Activated CD8-positive, alpha-beta T cell treated with anti-CD3 and anti-CD28 coated beads for 36 hours (primary cell): ENCODE results near the gene CTCFL. TPM values are rescaled to one million over a fixed set of nuclear protein-coding genes. Genes with fewer than 3 reads are reported as not detected.

Source experiments
- ATAC-seq: fragments of 200-7000 bp; cut with Tn5 transposase; one replicate; pipeline ENCODE4 v1.10.0; 2021; ENCODE audit warnings: mild to moderate bottlenecking, moderate library complexity
- CTCF ChIA-PET: fragments of 350-600 bp; sonication (Branson Sonifier 250); formaldehyde crosslinking; loops from one replicate; lab custom pipeline; 2021; ENCODE audit warnings: antibody characterized with exemption; lab: Charles Lee
- POLR2A ChIA-PET: fragments of 350-600 bp; sonication (Branson Sonifier 250); formaldehyde crosslinking; loops from one replicate; lab custom pipeline; 2021; ENCODE audit warnings: antibody characterized with exemption; lab: Charles Lee
- DNase-seq: peaks from one replicate; pipeline ENCODE4 v3.0.0-alpha.2; 2020
- H3K27ac Mint-ChIP-seq: one replicate; pipeline ENCODE4 v1.8.0; 2021; ENCODE audit warnings: mild to moderate bottlenecking, mixed read lengths
- H3K27me3 Mint-ChIP-seq: one replicate; pipeline ENCODE4 v1.8.0; 2021; ENCODE audit warnings: mixed read lengths
- H3K36me3 Mint-ChIP-seq: one replicate; pipeline ENCODE4 v1.8.0; 2021; ENCODE audit warnings: low read depth, mixed read lengths
- H3K4me1 Mint-ChIP-seq: one replicate; pipeline ENCODE4 v1.8.0; 2021; ENCODE audit warnings: low read depth, mixed read lengths
- H3K4me3 Mint-ChIP-seq: one replicate; pipeline ENCODE4 v1.8.0; 2021; ENCODE audit warnings: mild to moderate bottlenecking, moderate library complexity, mixed read lengths
- H3K9me3 Mint-ChIP-seq: one replicate; pipeline ENCODE4 v1.8.0; 2021; ENCODE audit warnings: mixed read lengths
- intact Hi-C: fragments of 100-400 bp; cut with micrococcal nuclease; formaldehyde crosslinking; loops from one replicate; pipeline ENCODE4 v1.10.0; 2022
- total RNA-seq, 2 experiments: library from RNA; stranded (reverse); gene quantifications; one replicate each; pipeline ENCODE4 v1.2.3, GENCODE V29; 2021
- TF ChIP-seq, protein P1 (sequence below): fragments of 200-600 bp; IDR thresholded peaks from one replicate; pipeline ENCODE4 v1.8.0; 2022; ENCODE audit warnings: antibody characterized with exemption, mild to moderate bottlenecking

CTCFL gene
- total RNA-seq, 2 experiments from 2014 or later = not detected

DNA sequence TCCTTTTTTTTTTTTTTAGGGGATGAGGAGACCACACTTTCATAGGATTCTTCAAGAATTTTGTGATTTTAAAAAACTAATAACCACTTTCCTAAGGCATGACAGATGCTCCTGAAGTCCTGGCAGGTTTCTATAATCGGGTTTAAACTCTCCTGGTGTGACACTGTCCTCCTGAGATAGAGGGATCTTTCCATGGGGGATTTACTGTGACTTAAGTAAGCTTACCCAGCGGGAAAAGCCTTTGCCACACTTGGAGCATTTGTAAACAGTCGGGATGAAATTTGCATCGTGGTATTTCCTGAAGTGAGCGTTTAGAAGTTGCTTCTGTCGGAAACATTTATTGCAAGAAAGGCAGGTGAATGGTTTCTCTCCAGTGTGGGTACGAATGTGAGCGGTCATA lies 16.6 kb downstream of the CTCFL start:
- no peaks in the 10 kb centered on the region for H3K4me1 Mint-ChIP-seq
- ChIA-PET CTCF (interaction anchor here (0.7 to 1.6 kb wide), 3 partner anchors 13 to 146 kb away, joined by 3 to 6 read pairs (median 3); no protein-coding TSS in a partner anchor), POLR2A (no interaction called here)
- ATAC-seq = no peak
- no peak overlapping the region for H3K27ac Mint-ChIP-seq
- no peak overlapping the region for H3K4me3 Mint-ChIP-seq
- H3K27me3 Mint-ChIP-seq = peaks cover 19% of the 10 kb centered on the region
- no peaks in the 10 kb centered on the region for H3K9me3 Mint-ChIP-seq
- DNase-seq = no peak
- TF ChIP-seq, protein P1, sequence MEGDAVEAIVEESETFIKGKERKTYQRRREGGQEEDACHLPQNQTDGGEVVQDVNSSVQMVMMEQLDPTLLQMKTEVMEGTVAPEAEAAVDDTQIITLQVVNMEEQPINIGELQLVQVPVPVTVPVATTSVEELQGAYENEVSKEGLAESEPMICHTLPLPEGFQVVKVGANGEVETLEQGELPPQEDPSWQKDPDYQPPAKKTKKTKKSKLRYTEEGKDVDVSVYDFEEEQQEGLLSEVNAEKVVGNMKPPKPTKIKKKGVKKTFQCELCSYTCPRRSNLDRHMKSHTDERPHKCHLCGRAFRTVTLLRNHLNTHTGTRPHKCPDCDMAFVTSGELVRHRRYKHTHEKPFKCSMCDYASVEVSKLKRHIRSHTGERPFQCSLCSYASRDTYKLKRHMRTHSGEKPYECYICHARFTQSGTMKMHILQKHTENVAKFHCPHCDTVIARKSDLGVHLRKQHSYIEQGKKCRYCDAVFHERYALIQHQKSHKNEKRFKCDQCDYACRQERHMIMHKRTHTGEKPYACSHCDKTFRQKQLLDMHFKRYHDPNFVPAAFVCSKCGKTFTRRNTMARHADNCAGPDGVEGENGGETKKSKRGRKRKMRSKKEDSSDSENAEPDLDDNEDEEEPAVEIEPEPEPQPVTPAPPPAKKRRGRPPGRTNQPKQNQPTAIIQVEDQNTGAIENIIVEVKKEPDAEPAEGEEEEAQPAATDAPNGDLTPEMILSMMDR = no peak
- H3K36me3 Mint-ChIP-seq = no peaks in the 10 kb centered on the region
- intact Hi-C loops = no loop called here

DNA sequence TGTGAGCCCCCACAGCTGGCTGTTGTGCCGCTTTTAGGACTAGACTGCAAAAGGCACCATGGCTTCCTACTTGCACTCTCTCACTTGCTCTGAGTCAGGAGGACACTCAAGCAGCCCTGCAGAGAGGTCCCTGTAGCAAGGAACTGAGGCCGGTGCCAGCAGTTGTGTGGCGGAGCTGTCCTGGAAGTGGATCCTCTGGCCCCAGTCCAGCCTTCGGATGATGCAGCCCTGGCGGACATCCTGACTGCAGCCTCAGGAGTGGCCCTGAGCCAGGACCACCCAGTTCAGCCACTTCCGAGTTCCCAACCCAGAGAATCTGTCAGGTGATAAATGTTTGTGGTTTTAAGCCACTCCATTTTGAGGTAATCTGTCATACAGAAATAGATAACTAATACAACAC lies 17.5 kb downstream of the CTCFL start:
- Mint-ChIP-seq H3K36me3 (no peaks in the 10 kb centered on the region), H3K4me3 (no peak overlapping the region), H3K4me1 (no peaks in the 10 kb centered on the region), H3K27me3 (peaks cover 25% of the 10 kb centered on the region), H3K9me3 (no peaks in the 10 kb centered on the region), H3K27ac (no peak overlapping the region)
- ChIA-PET CTCF (interaction anchor here (1.6 kb wide), 1 partner anchor 12 kb away, joined by 6 read pairs; no protein-coding TSS in a partner anchor), POLR2A (no interaction called here)
- DNase-seq (no peak), ATAC-seq (no peak)
- intact Hi-C loops = no loop called here
- TF ChIP-seq, protein P1 = no peak

GRCh38 chr20:57505979-57506378 lies 19.0 kb downstream of the CTCFL start:
- no peak for ATAC-seq
- TF ChIP-seq, protein P1 = no peak
- no peaks in the 10 kb centered on the region for H3K9me3 Mint-ChIP-seq
- H3K27me3 Mint-ChIP-seq = peaks cover 26% of the 10 kb centered on the region
- no peak overlapping the region for H3K4me3 Mint-ChIP-seq
- intact Hi-C loops = no loop called here
- H3K4me1 Mint-ChIP-seq = no peaks in the 10 kb centered on the region
- H3K27ac Mint-ChIP-seq = no peak overlapping the region
- ChIA-PET CTCF (no interaction called here), POLR2A (no interaction called here)
- no peaks in the 10 kb centered on the region for H3K36me3 Mint-ChIP-seq
- DNase-seq = no peak

GRCh38 chr20:57504411-57504810 lies 20.5 kb downstream of the CTCFL start:
- no peaks in the 10 kb centered on the region for H3K36me3 Mint-ChIP-seq
- POLR2A ChIA-PET = no interaction called here
- H3K27me3 Mint-ChIP-seq = peaks cover 28% of the 10 kb centered on the region
- CTCF ChIA-PET = no interaction called here
- ATAC-seq = no peak
- intact Hi-C loops = no loop called here
- H3K27ac Mint-ChIP-seq = no peak overlapping the region
- TF ChIP-seq, protein P1 = no peak
- H3K4me1 Mint-ChIP-seq = no peaks in the 10 kb centered on the region
- no peak for DNase-seq
- no peak overlapping the region for H3K4me3 Mint-ChIP-seq
- H3K9me3 Mint-ChIP-seq = no peaks in the 10 kb centered on the region

DNA sequence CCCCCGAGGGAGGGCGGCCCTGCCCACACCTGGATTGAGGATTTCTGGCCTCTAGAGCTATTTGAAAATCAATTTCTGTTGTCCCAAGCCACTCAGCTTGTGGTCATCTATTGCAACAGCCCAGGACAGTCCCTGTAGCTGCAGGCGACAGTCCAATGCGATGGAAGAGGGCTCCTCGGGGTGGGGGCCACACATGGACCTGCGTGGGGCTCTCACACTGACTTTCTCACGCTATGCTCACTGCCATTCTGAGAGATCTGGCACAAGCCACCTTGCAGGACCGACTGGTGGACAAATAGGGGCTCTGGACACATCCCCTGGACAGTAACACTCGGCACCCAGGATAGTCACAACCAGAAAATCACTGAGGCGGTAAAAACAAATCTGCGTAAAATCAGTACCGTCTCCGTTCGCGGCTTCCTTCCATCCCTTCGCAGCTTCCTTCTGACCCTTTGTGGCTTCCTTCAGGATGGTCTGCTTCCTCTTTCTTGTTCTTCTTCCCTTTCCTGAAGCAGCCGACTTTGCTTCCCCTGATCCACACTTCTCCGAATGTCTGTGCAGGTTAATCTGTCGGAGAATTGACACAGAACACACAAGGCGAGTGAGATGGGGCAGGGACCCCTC lies 21.8 kb downstream of the CTCFL start:
- TF ChIP-seq, protein P1 = no peak
- ATAC-seq = no peak
- no peak for DNase-seq
- no peak overlapping the region for H3K4me3 Mint-ChIP-seq
- H3K36me3 Mint-ChIP-seq = no peaks in the 10 kb centered on the region
- H3K9me3 Mint-ChIP-seq = no peaks in the 10 kb centered on the region
- H3K4me1 Mint-ChIP-seq = peaks cover 6% of the 10 kb centered on the region
- peaks cover 29% of the 10 kb centered on the region for H3K27me3 Mint-ChIP-seq
- no peak overlapping the region for H3K27ac Mint-ChIP-seq
- intact Hi-C loops = no loop called here
- CTCF ChIA-PET = interaction anchor here (1.7 to 2.7 kb wide), 3 partner anchors 18 to 121 kb away, joined by 4 to 8 read pairs (median 7); no protein-coding TSS in a partner anchor
- POLR2A ChIA-PET = interaction anchor here (1.3 kb wide), 1 partner anchor 129 kb away, joined by 3 read pairs; no protein-coding TSS in a partner anchor
